ENCODE measurements around the gene UPB1. TPM values are rescaled to one million over a fixed set of nuclear protein-coding genes. Genes with fewer than 3 reads are reported as not detected.

The UPB1 gene
- total and polyA plus RNA-seq, 4 donors = 7.1 to 115 (median 58.8) TPM

DNA sequence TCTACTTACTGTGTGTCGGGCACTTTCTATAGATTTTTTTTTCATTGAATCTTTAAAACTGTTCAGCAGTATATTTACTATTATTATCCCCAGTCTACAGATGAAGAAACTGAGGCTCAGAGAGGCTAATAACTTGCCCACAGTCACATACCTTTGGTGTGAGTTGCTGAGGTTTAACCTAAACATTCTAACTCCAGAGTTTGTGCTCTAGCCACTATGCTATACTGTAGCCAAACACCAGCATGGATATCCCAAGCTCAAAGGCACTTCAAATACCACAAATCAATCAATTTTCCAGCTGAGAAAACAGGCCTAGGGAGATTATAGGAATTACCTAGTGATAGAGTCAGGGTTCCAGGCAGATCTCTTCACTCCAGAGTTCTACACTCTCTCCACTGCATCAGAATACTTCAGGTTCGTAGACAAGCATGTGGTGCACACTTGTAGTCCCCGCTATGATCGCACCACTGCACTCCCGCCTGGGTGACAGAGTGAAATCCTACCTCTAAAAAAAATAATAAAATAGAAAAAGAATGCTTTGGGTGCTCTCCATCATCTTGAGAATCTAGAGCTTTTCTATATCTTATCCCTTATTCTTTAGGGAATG lies 20.4 kb upstream of the UPB1 start:
- Histone ChIP-seq H3K27ac (ENCODE audit: low read depth in 1 of 2, low read length in 2 of 2) (no peak overlapping the region), H3K9ac (ENCODE audit: low read depth in 1 of 2, low read length in 2 of 2) (no peak overlapping the region), H3K36me3 (ENCODE audit: control insufficient read depth in 4 of 4, insufficient read depth in 3 of 4, low read depth in 1 of 4, low read length in 3 of 4) (peaks cover 0 to 3% (median 0%) of the 10 kb centered on the region in 4 donors), H3K4me3 (ENCODE audit: low read depth in 1 of 3, low read length in 3 of 3) (no peak overlapping the region), H3K27me3 (ENCODE audit: control insufficient read depth in 4 of 4, insufficient read depth in 4 of 4, low read length in 3 of 4) (no peaks in the 10 kb centered on the region), H3K4me1 (ENCODE audit: control insufficient read depth in 4 of 4, insufficient read depth in 4 of 4, low read length in 3 of 4) (peaks cover 0 to 10% (median 4%) of the 10 kb centered on the region in 4 donors), H3K9me3 (ENCODE audit: control insufficient read depth in 4 of 4, low read length in 3 of 4) (no peaks in the 10 kb centered on the region)
- TF ChIP-seq EGR1 (IDR thresholded peaks at IDR 0.05; ENCODE audit: low read depth in 2 of 2) (no peak), ZBTB33 (IDR thresholded peaks at IDR 0.05) (no peak), JUND (IDR thresholded peaks at IDR 0.05) (no peak), GABPA (IDR thresholded peaks at IDR 0.05 in 1 of 2, conservative IDR thresholded peaks at IDR 0.05 in 1 of 2) (no peak), HNF4A (conservative IDR thresholded peaks at IDR 0.05) (no peak), MAX (IDR thresholded peaks at IDR 0.05) (no peak), NR2F2 (IDR thresholded peaks at IDR 0.05) (no peak), RXRA (IDR thresholded peaks at IDR 0.05) (no peak), TAF1 (conservative IDR thresholded peaks at IDR 0.05) (no peak), CTCF (IDR thresholded peaks at IDR 0.05; ENCODE audit: low read depth, low read length, missing input control) (no peak), SP1 (IDR thresholded peaks at IDR 0.05) (no peak), YY1 (IDR thresholded peaks at IDR 0.05) (no peak), RAD21 (IDR thresholded peaks at IDR 0.05) (no peak), FOXA2 (IDR thresholded peaks at IDR 0.05) (no peak), HNF4G (IDR thresholded peaks at IDR 0.05) (no peak), REST (IDR thresholded peaks at IDR 0.05) (no peak), FOXA1 (IDR thresholded peaks at IDR 0.05) (no peak)
- TF ChIP-seq, protein P1, sequence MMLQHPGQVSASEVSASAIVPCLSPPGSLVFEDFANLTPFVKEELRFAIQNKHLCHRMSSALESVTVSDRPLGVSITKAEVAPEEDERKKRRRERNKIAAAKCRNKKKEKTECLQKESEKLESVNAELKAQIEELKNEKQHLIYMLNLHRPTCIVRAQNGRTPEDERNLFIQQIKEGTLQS (IDR thresholded peaks at IDR 0.05) = no peak
- 82% methylated on average over 5 of the region's 5 CpGs for WGBS
- DNase-seq (ENCODE audit: low spot score) = no peak

Measured in liver (tissue), 9 donors.